ENCODE data around the gene RABGAP1.

RABGAP1 gene

DNA sequence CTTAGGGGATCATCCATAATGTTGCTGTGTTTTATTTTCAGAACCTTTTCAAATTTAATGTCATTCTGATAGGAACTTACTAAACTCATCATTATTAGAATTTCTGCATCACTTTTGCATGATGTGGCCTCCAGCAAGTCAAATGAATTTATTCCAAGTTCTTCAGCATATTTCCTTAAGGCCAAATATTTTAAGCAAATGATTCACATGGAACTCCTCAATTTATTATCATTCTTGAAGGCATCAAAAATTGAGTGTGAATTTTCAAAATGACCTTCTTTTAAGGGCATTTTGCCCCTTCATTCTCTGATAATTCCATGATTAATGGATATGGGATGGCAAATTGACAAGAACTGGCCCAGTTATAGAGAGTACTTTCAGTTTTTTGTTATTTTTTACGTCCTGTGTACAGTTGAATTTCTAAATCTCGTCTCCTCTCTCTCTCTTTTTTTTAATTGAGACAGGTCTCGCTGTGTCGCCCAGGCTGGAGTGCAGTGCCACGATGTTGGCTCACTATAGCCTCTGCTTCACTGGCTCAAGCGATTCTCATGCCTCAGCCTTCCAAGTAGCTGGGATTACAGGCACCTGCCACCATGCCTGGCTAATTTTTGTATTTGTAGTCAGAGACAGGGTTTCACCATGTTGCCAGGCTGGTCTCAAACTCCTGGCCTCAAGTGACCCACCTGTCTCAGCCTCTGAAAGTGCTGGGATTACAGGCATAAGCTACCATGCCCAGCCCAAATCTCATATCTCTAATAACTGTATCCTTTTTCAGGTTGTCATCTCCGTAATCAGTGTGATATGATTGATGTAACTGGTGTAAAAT, 121.7 kb downstream of the RABGAP1 start:
- Mint-ChIP-seq H3K9me3 (no peaks in the 10 kb centered on the region), H3K36me3 (ENCODE audit: low read depth) (peaks cover 11% of the 10 kb centered on the region), H3K27ac (no peak overlapping the region), H3K27me3 (ENCODE audit: low read depth) (no peaks in the 10 kb centered on the region), H3K4me3 (no peak overlapping the region), H3K4me1 (ENCODE audit: low read depth) (no peaks in the 10 kb centered on the region)

DNA sequence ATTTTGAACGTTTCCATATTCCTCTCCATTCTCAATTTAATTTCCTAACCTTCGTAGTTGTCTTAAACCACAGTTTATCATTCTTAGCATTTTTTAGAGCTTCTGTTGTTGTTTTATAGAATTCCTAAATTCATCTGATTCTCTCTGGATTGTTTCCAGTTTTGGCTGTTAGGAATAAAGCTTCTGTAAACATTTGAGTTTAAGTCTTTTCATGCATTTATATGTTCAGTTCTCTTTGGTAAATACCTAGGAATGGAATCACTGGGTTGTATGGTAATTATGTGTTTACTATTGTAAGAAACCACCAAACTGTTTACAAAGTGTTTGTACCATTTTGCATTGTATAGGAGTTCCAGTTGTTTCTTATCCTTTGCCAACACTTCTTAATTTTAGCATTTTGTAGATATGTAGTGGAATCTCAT, 122.4 kb downstream of the RABGAP1 start:
- Mint-ChIP-seq H3K27ac (no peak overlapping the region), H3K36me3 (ENCODE audit: low read depth) (peaks cover 11% of the 10 kb centered on the region), H3K4me3 (no peak overlapping the region), H3K27me3 (ENCODE audit: low read depth) (no peaks in the 10 kb centered on the region), H3K4me1 (ENCODE audit: low read depth) (no peaks in the 10 kb centered on the region), H3K9me3 (no peaks in the 10 kb centered on the region)

DNA sequence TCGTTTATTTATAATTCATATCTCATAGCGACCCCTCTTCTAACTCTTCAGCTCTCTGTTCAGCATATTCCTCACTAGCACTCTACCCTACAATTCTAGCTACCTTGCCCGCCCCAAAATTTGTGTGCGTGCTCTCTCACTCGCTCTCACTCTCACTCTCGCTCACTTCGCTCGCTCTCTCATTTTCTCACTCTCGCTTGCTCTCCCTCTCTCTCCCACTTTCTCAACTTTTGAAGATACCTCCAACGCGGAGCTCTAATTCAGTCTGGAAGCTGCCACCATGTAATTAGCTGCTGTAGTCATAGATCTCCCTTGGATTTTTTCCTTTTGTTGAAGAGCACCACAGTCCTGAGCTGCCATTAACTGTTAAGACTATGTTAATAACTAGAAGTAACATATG, 123.1 kb downstream of the RABGAP1 start:
- Mint-ChIP-seq H3K36me3 (ENCODE audit: low read depth) (peaks cover 11% of the 10 kb centered on the region), H3K27me3 (ENCODE audit: low read depth) (no peaks in the 10 kb centered on the region), H3K27ac (no peak overlapping the region), H3K9me3 (no peaks in the 10 kb centered on the region), H3K4me1 (ENCODE audit: low read depth) (no peaks in the 10 kb centered on the region), H3K4me3 (no peak overlapping the region)

DNA sequence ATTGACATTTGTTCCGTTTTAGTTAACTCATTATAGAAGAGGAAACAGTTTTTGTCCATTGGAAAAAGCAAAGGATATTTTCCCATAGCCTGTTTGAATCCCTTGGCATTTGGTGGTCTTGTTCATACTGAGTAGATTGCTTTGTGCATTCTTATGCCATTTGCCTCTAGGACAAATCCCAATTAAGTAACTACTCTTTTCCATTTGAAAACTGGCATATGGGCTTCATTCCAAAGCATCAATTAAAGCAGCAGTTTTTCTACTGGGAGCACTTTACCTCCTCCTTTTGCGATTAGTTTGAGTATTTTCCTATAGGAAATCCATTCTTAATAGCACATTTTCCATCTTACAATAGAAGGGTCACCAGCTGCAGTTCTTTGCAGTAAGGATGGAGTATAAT, 123.9 kb downstream of the RABGAP1 start:
- Mint-ChIP-seq H3K27me3 (ENCODE audit: low read depth) (no peaks in the 10 kb centered on the region), H3K27ac (no peak overlapping the region), H3K4me3 (no peak overlapping the region), H3K36me3 (ENCODE audit: low read depth) (peaks cover 12% of the 10 kb centered on the region), H3K9me3 (no peaks in the 10 kb centered on the region), H3K4me1 (ENCODE audit: low read depth) (no peaks in the 10 kb centered on the region)

DNA sequence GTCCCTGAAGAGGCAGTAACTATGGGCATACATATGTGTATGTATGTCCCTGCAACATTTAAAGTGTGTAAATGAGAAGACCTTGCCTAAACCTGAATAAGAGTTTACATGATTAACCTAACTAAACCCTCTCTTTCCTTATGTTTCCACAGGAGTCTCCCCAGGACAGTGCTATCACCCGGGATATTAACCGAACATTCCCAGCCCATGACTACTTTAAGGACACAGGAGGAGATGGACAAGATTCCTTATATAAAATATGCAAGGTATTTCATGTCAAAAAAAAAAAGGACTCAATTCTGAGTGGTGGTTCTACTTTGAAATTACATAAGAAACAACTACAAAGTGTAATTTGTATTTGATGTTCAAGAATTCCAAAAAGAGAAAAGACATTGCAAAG, 124.4 kb downstream of the RABGAP1 start:
- Mint-ChIP-seq H3K36me3 (ENCODE audit: low read depth) (peaks cover 14% of the 10 kb centered on the region), H3K4me3 (no peak overlapping the region), H3K9me3 (no peaks in the 10 kb centered on the region), H3K27me3 (ENCODE audit: low read depth) (no peaks in the 10 kb centered on the region), H3K27ac (no peak overlapping the region), H3K4me1 (ENCODE audit: low read depth) (no peaks in the 10 kb centered on the region)

DNA sequence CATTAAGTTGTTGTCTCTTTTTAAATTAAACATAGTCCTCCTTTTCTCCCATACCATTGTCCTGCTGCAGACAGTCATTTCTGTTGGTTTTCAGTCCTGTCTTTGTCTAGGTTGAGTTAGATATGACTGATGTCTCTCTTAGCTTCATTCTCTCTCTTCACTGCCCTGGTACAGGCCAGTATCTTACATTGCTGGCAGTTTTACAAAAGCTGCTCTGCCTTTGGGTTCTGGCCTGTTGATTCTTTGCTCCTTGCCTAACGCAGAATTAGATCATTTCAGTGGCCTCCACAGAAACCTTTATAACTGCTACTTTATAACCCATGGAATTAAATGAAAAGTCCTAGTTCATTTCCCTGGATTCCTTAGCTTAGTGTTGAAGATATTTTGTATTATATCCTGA, 126.3 kb downstream of the RABGAP1 start:
- H3K27ac Mint-ChIP-seq, result no peak overlapping the region
- H3K27me3 Mint-ChIP-seq (ENCODE audit: low read depth), result no peaks in the 10 kb centered on the region
- peaks cover 25% of the 10 kb centered on the region for H3K36me3 Mint-ChIP-seq (ENCODE audit: low read depth)

DNA sequence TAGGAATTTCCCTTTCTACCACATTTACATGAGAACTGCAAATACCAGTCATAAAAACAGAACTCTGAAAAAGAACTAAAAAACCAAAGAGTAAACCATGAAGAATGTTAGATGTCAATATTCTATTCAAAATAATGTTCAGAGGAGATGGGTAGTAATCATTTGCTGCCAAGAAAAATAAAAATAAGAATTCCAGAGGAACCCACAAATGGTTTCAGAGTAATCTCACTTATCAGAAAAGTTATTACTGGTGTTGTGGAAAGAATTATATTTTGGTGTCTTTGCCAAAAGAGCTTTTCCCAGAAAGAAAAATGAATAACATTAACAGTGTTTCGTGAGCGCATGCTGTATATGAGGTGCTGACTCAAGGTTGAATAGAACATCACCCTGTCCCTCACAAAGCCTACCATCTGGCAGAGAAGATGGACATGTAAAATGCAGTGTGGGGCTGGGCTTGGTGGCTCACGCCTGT, 128.2 kb downstream of the RABGAP1 start:
- Mint-ChIP-seq H3K27me3 (ENCODE audit: low read depth) (no peaks in the 10 kb centered on the region), H3K9me3 (no peaks in the 10 kb centered on the region), H3K36me3 (ENCODE audit: low read depth) (peaks cover 25% of the 10 kb centered on the region), H3K4me1 (ENCODE audit: low read depth) (peaks cover 2% of the 10 kb centered on the region), H3K27ac (no peak overlapping the region), H3K4me3 (no peak overlapping the region)

More for the DNA sequence above, 126.3 kb downstream of the RABGAP1 start:
- peaks cover 2% of the 10 kb centered on the region for H3K4me1 Mint-ChIP-seq (ENCODE audit: low read depth)
- no peak overlapping the region for H3K4me3 Mint-ChIP-seq
- no peaks in the 10 kb centered on the region for H3K9me3 Mint-ChIP-seq

DNA sequence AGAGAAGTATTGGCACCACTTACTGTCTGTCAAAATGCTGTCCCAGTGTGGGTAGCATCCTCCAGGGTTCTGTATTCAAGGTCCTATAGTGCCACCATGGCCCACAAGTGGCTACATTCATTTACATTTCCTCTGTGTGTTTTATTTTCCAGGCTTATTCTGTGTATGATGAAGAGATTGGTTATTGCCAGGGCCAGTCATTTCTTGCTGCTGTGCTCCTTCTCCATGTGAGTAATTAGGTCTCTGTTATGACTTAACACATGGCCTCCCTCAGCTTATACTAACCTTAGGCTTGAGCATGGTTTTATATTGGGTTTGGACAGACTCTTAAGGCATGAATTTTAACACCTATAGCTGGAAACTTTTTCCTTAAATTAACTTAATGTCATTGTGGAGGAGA, 129.4 kb downstream of the RABGAP1 start:
- Mint-ChIP-seq H3K36me3 (ENCODE audit: low read depth) (peaks cover 25% of the 10 kb centered on the region), H3K27me3 (ENCODE audit: low read depth) (no peaks in the 10 kb centered on the region), H3K4me1 (ENCODE audit: low read depth) (peaks cover 2% of the 10 kb centered on the region), H3K4me3 (no peak overlapping the region), H3K27ac (no peak overlapping the region), H3K9me3 (no peaks in the 10 kb centered on the region)

DNA sequence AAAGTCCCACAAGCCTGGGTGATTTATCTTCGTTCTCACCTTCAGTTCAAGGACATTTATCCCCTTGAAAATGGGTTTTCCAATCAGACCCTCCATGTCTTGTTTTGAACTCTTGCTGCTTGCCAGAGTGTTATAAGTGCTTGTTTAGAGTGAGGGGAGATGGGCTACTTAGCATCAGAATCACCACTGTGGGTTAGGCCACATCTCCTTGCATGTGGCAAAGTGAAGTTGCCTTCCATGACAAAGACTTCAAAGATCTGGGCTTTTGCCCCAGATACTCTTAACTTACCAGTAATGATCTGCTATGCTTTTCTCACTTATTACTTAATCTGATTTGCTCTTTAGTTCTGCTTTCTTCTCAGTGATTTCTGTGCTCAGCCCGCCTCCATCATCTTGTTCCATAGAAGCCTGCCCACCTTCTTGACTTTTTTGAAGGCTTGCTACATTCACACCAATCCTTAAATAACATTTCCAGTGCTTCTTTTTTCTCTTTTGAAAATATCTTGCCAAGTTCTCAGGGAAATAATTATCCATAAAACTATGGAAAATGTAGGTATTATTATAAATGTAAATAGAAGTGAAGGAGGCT, 131.7 kb downstream of the RABGAP1 start:
- Mint-ChIP-seq H3K27ac (no peak overlapping the region), H3K27me3 (ENCODE audit: low read depth) (no peaks in the 10 kb centered on the region), H3K4me1 (ENCODE audit: low read depth) (peaks cover 2% of the 10 kb centered on the region), H3K4me3 (no peak overlapping the region), H3K36me3 (ENCODE audit: low read depth) (peaks cover 16% of the 10 kb centered on the region), H3K9me3 (no peaks in the 10 kb centered on the region)

DNA sequence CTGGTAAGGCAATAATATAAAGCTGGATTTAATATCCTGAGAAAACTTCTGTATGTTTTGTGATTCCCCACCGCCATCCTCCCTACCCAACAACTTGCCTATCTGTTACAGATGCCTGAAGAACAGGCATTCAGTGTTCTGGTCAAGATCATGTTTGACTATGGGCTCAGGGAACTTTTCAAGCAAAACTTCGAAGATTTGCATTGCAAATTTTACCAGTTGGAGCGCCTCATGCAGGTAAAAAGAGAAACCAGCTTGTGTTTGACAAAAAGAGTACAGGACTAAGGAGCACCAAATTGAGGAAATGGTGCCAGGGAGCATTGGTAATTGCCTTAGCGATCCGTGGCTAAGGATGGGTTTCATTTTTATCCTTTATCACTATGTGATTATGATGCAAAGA, 132.6 kb downstream of the RABGAP1 start:
- Mint-ChIP-seq H3K4me1 (ENCODE audit: low read depth) (peaks cover 2% of the 10 kb centered on the region), H3K27me3 (ENCODE audit: low read depth) (no peaks in the 10 kb centered on the region), H3K9me3 (no peaks in the 10 kb centered on the region), H3K4me3 (no peak overlapping the region), H3K36me3 (ENCODE audit: low read depth) (peaks cover 16% of the 10 kb centered on the region), H3K27ac (no peak overlapping the region)

DNA sequence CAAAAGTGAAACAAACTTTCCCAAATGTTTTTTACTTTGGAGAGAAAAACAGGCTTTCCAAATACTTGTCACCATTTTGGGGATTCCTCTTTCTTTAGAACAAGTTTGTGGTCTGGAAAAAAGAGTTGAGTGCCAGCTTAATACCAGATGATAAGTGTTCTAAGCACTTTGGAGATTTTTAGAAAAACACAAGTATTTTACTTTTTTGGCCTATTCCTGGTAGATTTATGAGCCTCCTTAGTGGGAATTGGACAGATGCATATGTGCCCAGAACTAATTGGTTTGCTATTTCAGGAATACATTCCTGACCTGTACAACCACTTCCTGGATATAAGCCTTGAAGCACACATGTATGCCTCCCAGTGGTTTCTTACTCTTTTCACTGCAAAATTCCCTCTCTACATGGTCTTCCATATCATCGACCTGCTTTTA, 133.2 kb downstream of the RABGAP1 start:
- Mint-ChIP-seq H3K4me3 (no peak overlapping the region), H3K36me3 (ENCODE audit: low read depth) (peaks cover 19% of the 10 kb centered on the region)

DNA sequence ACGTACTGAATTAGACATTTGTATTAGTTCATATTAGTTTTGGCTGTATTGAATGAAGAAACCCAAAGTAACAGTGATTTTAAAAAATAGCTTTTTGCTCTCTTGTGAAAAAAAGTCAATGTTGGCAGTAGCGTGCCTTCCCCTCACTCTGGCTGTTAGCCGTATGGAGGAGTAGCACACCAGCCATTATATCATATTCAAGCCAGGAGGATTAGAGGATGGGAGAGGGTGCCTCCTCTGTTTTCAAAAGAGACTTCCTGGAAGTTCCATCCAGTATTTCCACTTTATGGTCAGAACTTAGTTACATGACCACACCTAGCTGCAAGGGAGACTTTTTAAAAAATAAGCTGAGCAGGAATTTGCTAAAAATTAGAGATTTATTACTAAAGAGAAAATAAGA, 133.8 kb downstream of the RABGAP1 start:
- H3K9me3 Mint-ChIP-seq, result no peaks in the 10 kb centered on the region

More for the DNA sequence above, 133.2 kb downstream of the RABGAP1 start:
- H3K27me3 Mint-ChIP-seq (ENCODE audit: low read depth), result no peaks in the 10 kb centered on the region
- peaks cover 2% of the 10 kb centered on the region for H3K4me1 Mint-ChIP-seq (ENCODE audit: low read depth)
- H3K9me3 Mint-ChIP-seq, result no peaks in the 10 kb centered on the region
- no peak overlapping the region for H3K27ac Mint-ChIP-seq

DNA sequence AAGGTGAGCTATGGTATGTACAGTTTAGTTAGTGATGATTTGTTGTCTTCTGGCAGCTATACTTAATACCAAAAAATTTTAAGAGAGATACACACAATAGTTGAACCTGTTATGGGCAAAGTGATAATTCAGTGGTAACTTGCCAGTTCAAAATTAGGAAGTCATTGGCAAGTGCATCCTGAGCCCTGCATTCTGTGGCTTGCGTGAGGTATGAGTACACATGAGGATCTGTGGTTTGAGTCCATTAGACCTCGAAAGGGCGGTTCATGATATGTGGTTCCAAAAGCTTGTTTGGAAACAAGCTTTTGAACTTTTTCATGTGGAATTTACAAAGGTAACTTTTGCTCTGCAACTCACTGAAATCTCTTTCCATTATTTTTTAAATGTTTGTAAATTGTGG, 139.6 kb downstream of the RABGAP1 start:
- no peak overlapping the region for H3K4me3 Mint-ChIP-seq
- peaks cover 2% of the 10 kb centered on the region for H3K4me1 Mint-ChIP-seq (ENCODE audit: low read depth)
- no peaks in the 10 kb centered on the region for H3K9me3 Mint-ChIP-seq
- no peaks in the 10 kb centered on the region for H3K27me3 Mint-ChIP-seq (ENCODE audit: low read depth)
- H3K36me3 Mint-ChIP-seq (ENCODE audit: low read depth), result peaks cover 21% of the 10 kb centered on the region
- no peak overlapping the region for H3K27ac Mint-ChIP-seq

More for the DNA sequence above, 133.8 kb downstream of the RABGAP1 start:
- peaks cover 21% of the 10 kb centered on the region for H3K36me3 Mint-ChIP-seq (ENCODE audit: low read depth)
- H3K27me3 Mint-ChIP-seq (ENCODE audit: low read depth), result no peaks in the 10 kb centered on the region
- no peak overlapping the region for H3K4me3 Mint-ChIP-seq
- peaks cover 2% of the 10 kb centered on the region for H3K4me1 Mint-ChIP-seq (ENCODE audit: low read depth)
- no peak overlapping the region for H3K27ac Mint-ChIP-seq

DNA sequence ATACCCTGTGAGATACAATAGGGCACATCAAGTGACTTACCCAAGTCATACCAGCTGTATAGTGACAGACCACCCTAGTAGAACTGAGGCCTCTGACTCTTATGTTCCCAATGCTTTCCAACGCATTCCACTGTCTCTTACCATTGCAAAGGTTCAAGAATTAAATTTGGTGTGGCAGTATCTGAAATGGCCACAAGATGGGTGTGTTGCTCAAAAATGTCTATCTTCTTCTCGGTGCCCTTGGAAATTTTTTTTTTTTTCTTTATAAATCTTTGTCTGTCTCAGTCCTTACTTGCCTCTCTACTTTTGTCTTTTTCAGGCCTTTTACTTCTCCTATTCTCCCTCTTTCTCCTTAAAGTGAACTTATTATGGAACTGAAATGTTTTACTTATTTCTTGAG, 141.0 kb downstream of the RABGAP1 start:
- Mint-ChIP-seq H3K27ac (no peak overlapping the region), H3K4me3 (no peak overlapping the region), H3K36me3 (ENCODE audit: low read depth) (peaks cover 20% of the 10 kb centered on the region), H3K27me3 (ENCODE audit: low read depth) (no peaks in the 10 kb centered on the region), H3K4me1 (ENCODE audit: low read depth) (peaks cover 2% of the 10 kb centered on the region), H3K9me3 (no peaks in the 10 kb centered on the region)

DNA sequence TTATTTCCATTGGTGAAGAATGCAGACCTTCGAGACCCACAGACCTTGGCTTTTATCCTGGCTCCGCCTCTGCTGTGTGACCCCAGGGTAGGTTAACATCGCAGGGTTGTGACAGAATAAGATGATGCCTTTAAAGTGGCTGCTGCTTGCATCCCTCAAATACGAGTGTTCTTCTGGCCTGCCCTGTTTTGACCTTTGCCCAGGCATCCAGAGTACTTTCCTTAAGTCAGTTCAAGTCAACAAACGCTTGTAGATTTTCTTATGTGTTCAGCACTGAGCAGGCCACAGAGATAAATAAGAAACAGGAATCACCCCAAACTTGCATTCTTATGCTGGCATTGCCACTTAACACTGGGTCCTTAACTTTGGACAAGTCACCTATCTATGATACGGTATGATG, 142.9 kb downstream of the RABGAP1 start:
- Mint-ChIP-seq H3K4me1 (ENCODE audit: low read depth) (peaks cover 2% of the 10 kb centered on the region), H3K36me3 (ENCODE audit: low read depth) (peaks cover 18% of the 10 kb centered on the region), H3K4me3 (no peak overlapping the region), H3K27ac (no peak overlapping the region), H3K9me3 (no peaks in the 10 kb centered on the region), H3K27me3 (ENCODE audit: low read depth) (no peaks in the 10 kb centered on the region)

Measured in T-helper 1 cell treated with Interleukin-12 subunit alpha and Interleukin-12 subunit beta and Interleukin-4 antibody, amounts not matched to agents 30 μg/mL and 1 μg/mL, for 36 hours (primary cell).